Nephron (organoid): ENCODE data around the gene KCNQ4.

Source experiments
- H3K27ac Mint-ChIP-seq, 3 experiments: 2 replicates each; pipeline ENCODE4 v1.8.0; 2020; ENCODE audit warnings: mixed read lengths in 3 of 3, mild to moderate bottlenecking in 2 of 3, moderate library complexity in 1 of 3
- H3K27me3 Mint-ChIP-seq: 2 replicates; pipeline ENCODE4 v1.8.0; 2021; ENCODE audit warnings: low read depth, mild to moderate bottlenecking, moderate library complexity, mixed read lengths
- H3K36me3 Mint-ChIP-seq: 2 replicates; pipeline ENCODE4 v1.8.0; 2020; ENCODE audit warnings: low read depth, mixed read lengths
- H3K4me1 Mint-ChIP-seq: 2 replicates; pipeline ENCODE4 v1.8.0; 2020; ENCODE audit warnings: mixed read lengths
- H3K4me3 Mint-ChIP-seq, 3 experiments: 2 replicates each; pipeline ENCODE4 v1.8.0; 2020; ENCODE audit warnings: mild to moderate bottlenecking in 3 of 3, mixed read lengths in 3 of 3, moderate library complexity in 2 of 3
- H3K9me3 Mint-ChIP-seq: 2 replicates; pipeline ENCODE4 v1.8.0; 2020; ENCODE audit warnings: mixed read lengths
- TF ChIP-seq, protein P1 (sequence below), 3 experiments: fragments of 200-600 bp; sonication (generic); IDR thresholded peaks; one replicate each; pipeline ENCODE4 v1.5.0; 2021; ENCODE audit warnings: antibody characterized with exemption in 3 of 3; ENCODE audit not compliant: unreplicated experiment in 3 of 3

Gene KCNQ4

DNA sequence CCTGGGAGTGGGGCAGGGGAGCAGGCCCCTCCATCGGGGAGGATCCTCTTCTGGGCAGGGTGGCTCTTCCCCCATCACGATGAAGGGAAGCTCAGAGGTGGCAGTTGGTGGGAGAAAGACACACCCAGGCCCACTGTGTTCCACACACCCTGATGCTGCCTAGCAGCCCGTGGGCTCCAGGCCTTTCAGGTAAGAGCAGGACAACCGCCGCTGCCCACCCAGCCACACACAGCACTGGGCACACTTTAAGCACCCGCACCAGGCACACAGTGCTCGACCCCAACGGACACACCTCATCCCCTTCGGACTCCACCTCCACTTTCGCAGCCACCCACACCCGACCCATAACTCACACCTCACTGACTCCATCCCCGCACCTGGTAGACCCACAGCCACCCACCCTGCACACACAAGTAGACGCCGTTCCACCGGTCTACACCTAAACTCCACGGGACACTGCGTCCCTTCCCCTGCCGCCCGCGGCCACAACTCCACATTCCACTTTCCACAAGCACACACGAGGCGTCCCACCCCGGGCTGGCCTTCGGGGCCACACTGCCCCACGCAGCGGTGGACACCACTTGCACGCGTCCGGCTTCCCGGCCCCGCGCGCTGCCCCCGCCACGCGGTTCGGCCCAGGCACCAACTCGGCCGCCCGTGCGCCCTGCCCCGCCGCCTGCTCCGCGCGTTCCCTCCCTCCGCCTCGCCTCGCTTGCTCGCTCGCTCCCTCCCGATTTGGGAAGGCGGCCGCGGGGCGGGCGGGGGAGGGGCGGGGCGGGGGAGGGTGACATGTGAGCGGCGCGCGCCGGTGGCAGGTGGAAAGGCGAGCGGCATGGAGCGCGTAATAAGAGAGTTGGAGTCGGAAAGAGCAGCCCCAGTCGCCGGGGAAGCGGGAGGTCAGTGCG, at the start of gene KCNQ4:
Gene KCNQ4 (plus strand): TSS at position 787 of the 905 bp plus-strand sequence. CDS start 307 bp downstream, outside the sequence.
- H3K27me3 Mint-ChIP-seq, result peaks cover 27% of the 10 kb centered on the region
- H3K9me3 Mint-ChIP-seq, result peaks cover 3% of the 10 kb centered on the region
- peak within 1 kb of the TSS; percentile 83 to 88 (median 84) for H3K4me3 Mint-ChIP-seq

DNA sequence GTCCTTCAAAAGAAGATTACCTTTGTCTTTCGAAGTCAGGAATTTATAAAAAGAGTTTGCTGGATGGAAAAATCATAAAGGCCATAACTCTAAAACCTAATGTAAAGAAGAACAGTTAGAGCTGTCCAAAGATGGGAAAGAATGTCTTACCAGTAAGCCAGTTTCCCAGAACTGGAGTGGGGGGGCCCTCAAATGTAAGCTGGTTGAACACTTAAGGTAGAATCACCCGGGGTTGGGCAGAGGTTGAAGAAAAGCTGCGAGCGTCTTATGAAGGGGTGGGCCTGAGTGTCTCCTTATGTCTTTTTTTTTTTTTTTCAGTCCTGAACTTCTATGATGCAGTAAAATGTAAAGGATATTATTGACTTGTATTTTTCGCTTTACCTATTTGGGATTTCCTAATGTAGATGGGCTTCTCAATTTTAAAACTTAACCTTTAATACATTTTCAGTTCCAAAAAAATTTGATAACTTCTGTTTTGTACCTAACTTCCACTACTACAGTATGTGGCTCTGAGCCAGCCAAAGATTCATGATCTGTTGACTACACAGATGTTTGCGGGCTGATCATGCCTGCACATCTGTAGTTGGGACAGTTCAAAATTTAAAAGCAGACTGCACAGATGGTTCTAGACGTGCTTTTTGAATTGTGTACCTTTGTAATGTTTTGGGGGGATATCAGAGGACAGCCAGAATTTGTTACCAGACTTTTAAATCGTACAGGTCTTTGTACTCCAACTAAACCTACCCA, 48.5 kb upstream of the KCNQ4 start:
- TF ChIP-seq, protein P1, sequence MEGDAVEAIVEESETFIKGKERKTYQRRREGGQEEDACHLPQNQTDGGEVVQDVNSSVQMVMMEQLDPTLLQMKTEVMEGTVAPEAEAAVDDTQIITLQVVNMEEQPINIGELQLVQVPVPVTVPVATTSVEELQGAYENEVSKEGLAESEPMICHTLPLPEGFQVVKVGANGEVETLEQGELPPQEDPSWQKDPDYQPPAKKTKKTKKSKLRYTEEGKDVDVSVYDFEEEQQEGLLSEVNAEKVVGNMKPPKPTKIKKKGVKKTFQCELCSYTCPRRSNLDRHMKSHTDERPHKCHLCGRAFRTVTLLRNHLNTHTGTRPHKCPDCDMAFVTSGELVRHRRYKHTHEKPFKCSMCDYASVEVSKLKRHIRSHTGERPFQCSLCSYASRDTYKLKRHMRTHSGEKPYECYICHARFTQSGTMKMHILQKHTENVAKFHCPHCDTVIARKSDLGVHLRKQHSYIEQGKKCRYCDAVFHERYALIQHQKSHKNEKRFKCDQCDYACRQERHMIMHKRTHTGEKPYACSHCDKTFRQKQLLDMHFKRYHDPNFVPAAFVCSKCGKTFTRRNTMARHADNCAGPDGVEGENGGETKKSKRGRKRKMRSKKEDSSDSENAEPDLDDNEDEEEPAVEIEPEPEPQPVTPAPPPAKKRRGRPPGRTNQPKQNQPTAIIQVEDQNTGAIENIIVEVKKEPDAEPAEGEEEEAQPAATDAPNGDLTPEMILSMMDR (IDR thresholded peaks at IDR 0.05; ENCODE audit: unreplicated experiment in 3 of 3), result no peak
- no peaks in the 10 kb centered on the region for H3K9me3 Mint-ChIP-seq
- peak overlapping the region; percentile 2 to 63 (median 54) for H3K27ac Mint-ChIP-seq
- H3K27me3 Mint-ChIP-seq, result no peaks in the 10 kb centered on the region
- H3K36me3 Mint-ChIP-seq, result peaks cover 34% of the 10 kb centered on the region
- no peak overlapping the region for H3K4me3 Mint-ChIP-seq
- peaks cover 40% of the 10 kb centered on the region for H3K4me1 Mint-ChIP-seq

More for the DNA sequence above, at the start of gene KCNQ4:
- H3K27ac Mint-ChIP-seq, result peak within 1 kb of the TSS in 2 of 3 experiments; percentile 63 to 70
- TF ChIP-seq, protein P1 (IDR thresholded peaks at IDR 0.05; ENCODE audit: unreplicated experiment in 3 of 3), result no peak
- peaks cover 30% of the 10 kb centered on the region for H3K4me1 Mint-ChIP-seq
- H3K36me3 Mint-ChIP-seq, result peaks cover 15% of the 10 kb centered on the region

DNA sequence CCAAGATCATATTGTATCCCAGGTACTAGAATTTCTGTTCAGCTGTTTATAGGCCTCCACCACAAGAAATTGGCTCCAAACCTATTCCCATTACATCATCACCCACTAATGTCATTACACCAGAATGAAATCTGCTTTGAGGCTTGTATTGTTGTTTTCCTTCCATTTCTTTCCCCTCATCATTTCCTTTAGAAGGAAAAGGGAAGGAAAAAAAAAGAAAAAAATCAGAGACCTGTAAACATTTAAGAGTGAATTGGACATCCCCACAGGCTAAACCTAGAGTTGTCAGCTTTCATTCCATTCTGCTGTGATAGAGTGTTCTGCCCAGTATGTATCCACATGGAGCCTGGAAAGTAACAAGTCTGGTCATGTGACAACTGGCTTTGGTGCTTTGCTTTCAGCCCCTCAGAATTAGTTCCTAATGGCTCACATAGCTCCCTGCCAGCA, 47.5 kb upstream of the KCNQ4 start:
- no peaks in the 10 kb centered on the region for H3K9me3 Mint-ChIP-seq
- TF ChIP-seq, protein P1 (IDR thresholded peaks at IDR 0.05; ENCODE audit: unreplicated experiment in 3 of 3), result no peak
- no peaks in the 10 kb centered on the region for H3K27me3 Mint-ChIP-seq
- peak overlapping the region; percentile 35 to 55 (median 44) for H3K27ac Mint-ChIP-seq
- no peak overlapping the region for H3K4me3 Mint-ChIP-seq
- peaks cover 35% of the 10 kb centered on the region for H3K36me3 Mint-ChIP-seq
- H3K4me1 Mint-ChIP-seq, result peaks cover 49% of the 10 kb centered on the region

- no peak overlapping the region for H3K4me3 Mint-ChIP-seq
- H3K9me3 Mint-ChIP-seq, result no peaks in the 10 kb centered on the region
- H3K27me3 Mint-ChIP-seq, result no peaks in the 10 kb centered on the region
- TF ChIP-seq, protein P1 (IDR thresholded peaks at IDR 0.05; ENCODE audit: unreplicated experiment in 3 of 3), result no peak
- H3K27ac Mint-ChIP-seq, result peak overlapping the region in 2 of 3 experiments; percentile 4 to 21
- H3K36me3 Mint-ChIP-seq, result peaks cover 50% of the 10 kb centered on the region
- H3K4me1 Mint-ChIP-seq, result peaks cover 32% of the 10 kb centered on the region
Measured at GRCh38 chr1:40738831-40739230, 44.8 kb upstream of the KCNQ4 start.

- TF ChIP-seq, protein P1 (IDR thresholded peaks at IDR 0.05; ENCODE audit: unreplicated experiment in 3 of 3), result no peak
- H3K27me3 Mint-ChIP-seq, result no peaks in the 10 kb centered on the region
- peak overlapping the region in 2 of 3 experiments; percentile 10 to 22 for H3K27ac Mint-ChIP-seq
- H3K4me3 Mint-ChIP-seq, result no peak overlapping the region
- H3K4me1 Mint-ChIP-seq, result peaks cover 32% of the 10 kb centered on the region
- H3K9me3 Mint-ChIP-seq, result no peaks in the 10 kb centered on the region
- H3K36me3 Mint-ChIP-seq, result peaks cover 52% of the 10 kb centered on the region
Measured at GRCh38 chr1:40739455-40740008, 44.1 kb upstream of the KCNQ4 start.
